ENCODE data around the gene PTPN20.

DNA sequence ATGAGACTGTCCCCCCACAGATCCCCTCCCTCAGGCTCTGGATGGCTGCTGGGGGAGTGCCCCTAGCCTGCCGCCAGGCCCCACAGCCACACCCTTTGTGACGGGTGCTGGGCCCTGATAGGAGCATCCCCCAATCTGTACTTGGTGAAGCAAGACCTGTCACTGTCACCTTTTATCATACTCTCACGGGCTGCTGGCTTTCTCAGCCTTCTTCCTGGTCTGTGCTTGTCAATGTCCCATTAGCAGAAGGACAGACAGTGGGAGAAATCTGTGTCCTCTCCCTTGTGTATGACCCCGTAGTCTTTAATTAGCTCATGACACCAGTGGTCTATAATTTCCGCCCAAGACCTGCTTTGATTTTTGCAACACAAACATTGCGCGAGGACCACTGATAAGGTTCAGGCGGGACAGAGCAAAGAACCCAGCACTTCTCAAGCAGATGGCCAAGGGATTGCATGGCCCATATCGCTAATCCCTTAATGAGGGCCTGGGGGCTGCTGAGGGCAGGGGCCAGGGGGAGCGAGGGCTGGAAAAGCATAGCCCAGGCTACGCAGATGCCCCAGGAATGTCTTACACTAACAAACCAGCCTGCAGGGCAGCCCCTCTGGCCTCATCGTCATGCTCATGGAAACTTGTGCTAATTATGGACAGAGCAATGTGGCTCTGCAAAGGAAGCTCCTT lies 127.8 kb downstream of the PTPN20 start:
- TF ChIP-seq, protein P1, sequence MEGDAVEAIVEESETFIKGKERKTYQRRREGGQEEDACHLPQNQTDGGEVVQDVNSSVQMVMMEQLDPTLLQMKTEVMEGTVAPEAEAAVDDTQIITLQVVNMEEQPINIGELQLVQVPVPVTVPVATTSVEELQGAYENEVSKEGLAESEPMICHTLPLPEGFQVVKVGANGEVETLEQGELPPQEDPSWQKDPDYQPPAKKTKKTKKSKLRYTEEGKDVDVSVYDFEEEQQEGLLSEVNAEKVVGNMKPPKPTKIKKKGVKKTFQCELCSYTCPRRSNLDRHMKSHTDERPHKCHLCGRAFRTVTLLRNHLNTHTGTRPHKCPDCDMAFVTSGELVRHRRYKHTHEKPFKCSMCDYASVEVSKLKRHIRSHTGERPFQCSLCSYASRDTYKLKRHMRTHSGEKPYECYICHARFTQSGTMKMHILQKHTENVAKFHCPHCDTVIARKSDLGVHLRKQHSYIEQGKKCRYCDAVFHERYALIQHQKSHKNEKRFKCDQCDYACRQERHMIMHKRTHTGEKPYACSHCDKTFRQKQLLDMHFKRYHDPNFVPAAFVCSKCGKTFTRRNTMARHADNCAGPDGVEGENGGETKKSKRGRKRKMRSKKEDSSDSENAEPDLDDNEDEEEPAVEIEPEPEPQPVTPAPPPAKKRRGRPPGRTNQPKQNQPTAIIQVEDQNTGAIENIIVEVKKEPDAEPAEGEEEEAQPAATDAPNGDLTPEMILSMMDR (IDR thresholded peaks at IDR 0.05; ENCODE audit: low read length) = no peak
- no peak for TF ChIP-seq EZH2 (IDR thresholded peaks at IDR 0.05; ENCODE audit: borderline replicate concordance, low read length)
